VCaP (cell line): ENCODE results near the gene NUP54.

Source experiments
- H3K27ac ChIP-seq: fragments of 450-650 bp; 2 replicates; pipeline ENCODE4 v1.5.1; 2017
- TF ChIP-seq, protein P1 (sequence below): fragments of 450-650 bp; conservative IDR thresholded peaks from 2 replicates; pipeline ENCODE4 v1.5.1; 2017; ENCODE audit warnings: mild to moderate bottlenecking, moderate library complexity

Gene NUP54

DNA sequence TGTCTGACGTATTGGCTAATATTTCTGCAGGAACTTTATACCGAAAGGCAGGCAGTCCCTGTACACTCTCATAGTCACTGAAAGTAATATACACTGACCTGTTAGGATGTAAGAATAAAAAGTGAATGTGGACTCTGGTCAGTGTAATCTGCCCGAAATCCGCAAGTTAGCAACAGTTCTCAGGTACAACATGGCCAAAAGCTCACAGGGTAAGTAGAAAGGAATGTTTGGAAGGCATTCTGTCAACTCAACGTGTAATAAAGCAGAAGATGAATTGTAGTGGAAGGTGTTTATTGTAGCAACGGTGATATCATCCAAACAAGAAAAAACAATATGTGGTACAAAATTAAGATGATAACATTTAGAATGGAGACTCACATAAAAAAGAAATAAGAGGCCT lies 26.0 kb upstream of the NUP54 start:
- TF ChIP-seq, protein P1, sequence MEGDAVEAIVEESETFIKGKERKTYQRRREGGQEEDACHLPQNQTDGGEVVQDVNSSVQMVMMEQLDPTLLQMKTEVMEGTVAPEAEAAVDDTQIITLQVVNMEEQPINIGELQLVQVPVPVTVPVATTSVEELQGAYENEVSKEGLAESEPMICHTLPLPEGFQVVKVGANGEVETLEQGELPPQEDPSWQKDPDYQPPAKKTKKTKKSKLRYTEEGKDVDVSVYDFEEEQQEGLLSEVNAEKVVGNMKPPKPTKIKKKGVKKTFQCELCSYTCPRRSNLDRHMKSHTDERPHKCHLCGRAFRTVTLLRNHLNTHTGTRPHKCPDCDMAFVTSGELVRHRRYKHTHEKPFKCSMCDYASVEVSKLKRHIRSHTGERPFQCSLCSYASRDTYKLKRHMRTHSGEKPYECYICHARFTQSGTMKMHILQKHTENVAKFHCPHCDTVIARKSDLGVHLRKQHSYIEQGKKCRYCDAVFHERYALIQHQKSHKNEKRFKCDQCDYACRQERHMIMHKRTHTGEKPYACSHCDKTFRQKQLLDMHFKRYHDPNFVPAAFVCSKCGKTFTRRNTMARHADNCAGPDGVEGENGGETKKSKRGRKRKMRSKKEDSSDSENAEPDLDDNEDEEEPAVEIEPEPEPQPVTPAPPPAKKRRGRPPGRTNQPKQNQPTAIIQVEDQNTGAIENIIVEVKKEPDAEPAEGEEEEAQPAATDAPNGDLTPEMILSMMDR: no peak

DNA sequence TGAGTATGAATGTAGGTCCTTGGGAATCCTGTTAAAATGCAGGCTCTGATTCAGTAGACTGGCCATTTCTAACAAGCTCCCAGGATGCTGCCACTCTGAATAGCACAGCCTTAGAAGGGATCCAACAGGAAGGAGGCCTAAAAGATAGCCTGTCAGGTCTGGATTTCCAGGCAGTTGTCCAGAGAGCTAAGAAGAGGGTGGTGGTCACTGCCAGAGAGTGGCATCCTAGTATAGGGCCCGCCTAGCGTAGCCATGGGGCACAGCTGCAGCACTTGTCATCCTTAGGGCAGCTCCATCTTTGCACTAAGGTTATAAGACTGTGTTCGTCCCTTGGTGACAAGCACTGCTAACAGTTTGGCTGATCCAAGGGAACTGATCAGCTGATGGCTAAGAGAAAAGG lies 20.5 kb upstream of the NUP54 start:
- H3K27ac ChIP-seq: no peak overlapping the region
- TF ChIP-seq, protein P1: no peak

More for the DNA sequence above, 26.0 kb upstream of the NUP54 start:
- H3K27ac ChIP-seq: no peak overlapping the region

DNA sequence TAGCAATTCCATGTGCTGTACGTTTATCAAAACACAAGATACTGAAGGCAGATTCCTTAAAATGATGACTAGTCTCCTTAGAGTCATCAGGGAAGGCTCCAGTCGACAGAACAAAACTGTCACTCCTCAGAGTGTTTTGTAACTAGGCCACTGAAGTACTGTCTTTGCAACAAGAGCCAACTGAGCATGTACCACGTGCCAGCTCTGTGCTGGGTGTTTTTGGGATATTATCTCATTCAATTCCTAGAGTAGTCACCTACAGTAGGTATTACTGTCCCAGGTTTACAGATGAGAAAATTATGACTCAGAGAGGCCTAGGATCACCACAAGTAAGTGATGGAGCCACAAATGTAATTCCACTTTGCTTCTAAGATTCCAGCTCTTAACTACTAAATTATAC lies 18.3 kb upstream of the NUP54 start:
- H3K27ac ChIP-seq: no peak overlapping the region
- TF ChIP-seq, protein P1: no peak

DNA sequence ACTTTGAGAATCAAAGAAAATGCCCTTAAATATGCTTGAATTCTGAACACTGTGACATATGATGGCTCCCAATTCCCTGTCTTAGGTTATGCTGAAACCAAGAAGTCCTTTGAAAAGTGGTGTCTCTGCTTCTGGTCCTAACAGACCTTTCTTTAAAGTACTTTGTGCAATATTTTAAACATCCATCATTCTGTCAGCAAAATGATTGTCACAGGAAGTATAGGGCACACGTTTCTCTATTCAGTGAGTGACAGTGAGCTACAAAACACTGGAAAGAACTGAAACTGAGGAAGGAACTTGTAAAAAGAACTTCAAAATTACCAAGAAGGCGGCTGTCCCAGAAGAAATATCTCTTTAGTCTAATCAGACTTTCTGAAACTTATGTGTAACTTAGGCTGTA lies 12.2 kb upstream of the NUP54 start:
- no peak overlapping the region for H3K27ac ChIP-seq
- TF ChIP-seq, protein P1: no peak

DNA sequence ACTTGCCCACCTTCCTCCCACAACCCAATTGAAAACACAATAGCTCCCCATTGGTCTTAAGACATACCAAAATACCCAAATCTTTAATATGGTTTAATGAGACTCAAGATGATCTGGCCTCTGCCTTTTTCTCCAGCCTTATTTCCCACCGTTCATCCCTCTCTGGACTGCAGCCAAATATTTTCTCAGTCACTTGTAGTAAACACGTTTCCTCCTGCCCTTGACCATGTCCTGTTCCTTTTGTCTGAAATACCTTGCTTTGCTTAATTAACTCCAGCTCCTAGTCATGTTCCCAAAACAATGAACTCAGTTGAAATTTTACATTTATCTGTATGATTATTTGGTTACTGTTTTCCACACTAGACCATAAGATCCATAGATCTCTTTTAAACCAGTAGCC lies 8.4 kb upstream of the NUP54 start:
- TF ChIP-seq, protein P1: no peak
- no peak overlapping the region for H3K27ac ChIP-seq

DNA sequence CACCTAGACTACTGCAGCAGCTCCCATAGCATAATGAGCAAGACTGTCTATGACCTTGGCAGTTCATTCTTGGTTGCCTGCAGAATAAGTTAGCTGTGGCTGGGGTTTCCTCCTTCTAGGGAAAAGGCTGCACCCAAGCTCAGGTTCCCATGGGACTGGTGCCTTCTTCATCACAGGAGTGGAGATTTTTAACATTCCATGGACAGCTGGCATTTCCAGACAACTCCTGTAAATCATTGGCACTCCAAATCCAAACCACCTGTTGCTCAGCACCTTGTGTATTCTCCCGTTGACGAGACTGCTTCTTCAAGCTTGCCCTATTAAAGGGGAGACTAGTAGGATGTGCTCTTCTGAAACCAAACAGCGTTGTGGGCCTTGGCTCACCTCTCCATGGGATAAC lies 7.8 kb upstream of the NUP54 start:
- TF ChIP-seq, protein P1: no peak
- H3K27ac ChIP-seq: no peak overlapping the region

DNA sequence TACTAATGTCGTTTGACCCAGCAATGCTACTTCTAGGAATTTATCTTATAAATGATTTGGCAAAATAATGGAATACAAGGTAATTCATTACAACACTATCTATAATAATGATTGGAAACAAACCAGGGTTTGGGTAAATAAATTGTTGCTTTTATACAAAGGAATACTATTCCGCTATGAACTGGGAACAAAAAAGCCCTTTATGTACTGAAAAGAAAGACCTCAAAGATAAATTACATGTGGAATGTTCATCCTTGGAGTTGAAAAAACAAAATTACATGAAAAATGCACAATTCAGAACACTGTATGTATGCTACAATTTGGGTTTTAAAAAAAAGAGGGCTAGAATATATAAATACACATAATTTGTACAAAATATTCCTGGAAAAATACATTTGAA lies 5.2 kb upstream of the NUP54 start:
- H3K27ac ChIP-seq: no peak overlapping the region
- TF ChIP-seq, protein P1: no peak
